GM23338 (cell line): ENCODE data around the gene PQBP1. TPM values are rescaled to one million over a fixed set of nuclear protein-coding genes. Genes with fewer than 3 reads are reported as not detected.

Experiments used
- ATAC-seq: fragments of 200-7000 bp; cut with Tn5 transposase; 3 replicates; pipeline ENCODE4 v1.9.1; 2020
- DNase-seq: peaks from one replicate; pipeline ENCODE4 v3.0.0-alpha.2; 2015; ENCODE audit warnings: low spot score
- H2AFZ ChIP-seq: fragments of 200-600 bp; sonication (generic); 2 replicates; pipeline ENCODE4 v1.8.0; 2016; ENCODE audit warnings: antibody characterized with exemption, mild to moderate bottlenecking, moderate library complexity
- H3F3A ChIP-seq: fragments of 200-600 bp; sonication (generic); replicated peaks from 2 replicates; pipeline ENCODE4 v1.8.0; 2017; ENCODE audit warnings: antibody characterized with exemption, mixed run types, low read depth
- H3K27ac ChIP-seq: fragments of 200-600 bp; sonication (generic); 2 replicates; pipeline ENCODE4 v1.6.1; 2016; ENCODE audit warnings: low read depth
- H3K27me3 ChIP-seq: fragments of 200-600 bp; sonication (generic); 2 replicates; pipeline ENCODE4 v1.8.0; 2016; ENCODE audit warnings: mild to moderate bottlenecking, mixed run types, moderate library complexity; ENCODE audit not compliant: insufficient read depth
- H3K36me3 ChIP-seq: fragments of 200-600 bp; sonication (generic); 2 replicates; pipeline ENCODE4 v1.8.0; 2016; ENCODE audit warnings: mild to moderate bottlenecking; ENCODE audit not compliant: insufficient read depth
- H3K4me1 ChIP-seq: fragments of 200-600 bp; sonication (generic); 2 replicates; pipeline ENCODE4 v1.8.0; 2016; ENCODE audit warnings: mild to moderate bottlenecking, moderate library complexity; ENCODE audit not compliant: insufficient read depth
- H3K4me2 ChIP-seq: fragments of 200-600 bp; sonication (generic); 2 replicates; pipeline ENCODE4 v1.7.1; 2017; ENCODE audit warnings: mixed run types
- H3K4me3 ChIP-seq: fragments of 200-600 bp; sonication (generic); 2 replicates; pipeline ENCODE4 v1.6.1; 2016; ENCODE audit warnings: mixed run types
- H3K79me2 ChIP-seq: fragments of 200-600 bp; sonication (generic); replicated peaks from 2 replicates; pipeline ENCODE4 v1.8.0; 2017; ENCODE audit warnings: mild to moderate bottlenecking; ENCODE audit not compliant: insufficient read depth
- H3K9me2 ChIP-seq: fragments of 200-600 bp; sonication (generic); 2 replicates; pipeline ENCODE4 v1.8.0; 2017; ENCODE audit not compliant: insufficient read depth
- H4K20me1 ChIP-seq: fragments of 200-600 bp; sonication (generic); replicated peaks from 2 replicates; pipeline ENCODE4 v1.8.0; 2017; ENCODE audit warnings: mild to moderate bottlenecking; ENCODE audit not compliant: insufficient read depth
- H3K27ac Mint-ChIP-seq: 2 replicates; pipeline ENCODE4 v1.8.0; 2020; ENCODE audit warnings: inconsistent platforms, mild to moderate bottlenecking, moderate library complexity, mixed read lengths
- H3K27me3 Mint-ChIP-seq: 3 replicates; pipeline ENCODE4 v1.8.0; 2022; ENCODE audit warnings: low read depth, mild to moderate bottlenecking, moderate library complexity, mixed read lengths, inconsistent platforms; ENCODE audit not compliant: insufficient read depth, poor library complexity
- H3K36me3 Mint-ChIP-seq: 3 replicates; pipeline ENCODE4 v1.8.0; 2021; ENCODE audit warnings: low read depth, mild to moderate bottlenecking, inconsistent platforms, moderate library complexity, mixed read lengths
- H3K4me1 Mint-ChIP-seq: 3 replicates; pipeline ENCODE4 v1.8.0; 2020; ENCODE audit warnings: mild to moderate bottlenecking, inconsistent platforms, mixed read lengths
- H3K4me3 Mint-ChIP-seq: 3 replicates; pipeline ENCODE4 v1.8.0; 2021; ENCODE audit warnings: moderate library complexity, mild to moderate bottlenecking, inconsistent platforms, mixed read lengths
- H3K9me3 Mint-ChIP-seq: 3 replicates; pipeline ENCODE4 v1.8.0; 2020; ENCODE audit warnings: moderate library complexity, mild to moderate bottlenecking, inconsistent platforms, mixed read lengths
- CREB1 ChIP-seq: fragments of 250-450 bp; sonication (Bioruptor Pico); IDR thresholded peaks from 2 replicates; pipeline ENCODE4 v1.5.0; 2020; ENCODE audit warnings: low read depth, mild to moderate bottlenecking, moderate library complexity
- EZH2 ChIP-seq: fragments of 200-600 bp; sonication (generic); IDR thresholded peaks from one replicate; pipeline ENCODE4 v1.8.0; 2017; ENCODE audit warnings: antibody characterized with exemption, mild to moderate bottlenecking, low read depth; ENCODE audit not compliant: unreplicated experiment
- JUNB ChIP-seq: IDR thresholded peaks from one replicate; pipeline ENCODE4 v1.6.1; 2016; ENCODE audit warnings: antibody characterized with exemption; ENCODE audit not compliant: unreplicated experiment
- STAT1 ChIP-seq: IDR thresholded peaks from one replicate; pipeline ENCODE4 v1.6.1; 2016; ENCODE audit warnings: antibody characterized with exemption; ENCODE audit not compliant: unreplicated experiment
- ZNF114 ChIP-seq: fragments of 250-450 bp; sonication (Bioruptor Pico); IDR thresholded peaks from 2 replicates; pipeline ENCODE4 v1.5.0; 2020; ENCODE audit warnings: mild to moderate bottlenecking, moderate library complexity
- ZNF331 ChIP-seq: fragments of 250-450 bp; sonication (Bioruptor Pico); IDR thresholded peaks from 2 replicates; pipeline ENCODE4 v1.5.0; 2020; ENCODE audit warnings: low read depth, mild to moderate bottlenecking, moderate library complexity
- ZNF462 ChIP-seq: fragments of 250-450 bp; sonication (Bioruptor Pico); IDR thresholded peaks from 2 replicates; pipeline ENCODE4 v1.5.0; 2020; ENCODE audit warnings: mild to moderate bottlenecking, moderate library complexity
- polyA plus RNA-seq: library from polyadenylated mRNA; unstranded; fragments of >200 nt; fragmentation: Nextera tagmentation; extraction: Ambion mirVana; gene quantifications from 2 replicates; pipeline ENCODE4 v1.2.1, GENCODE V29; 2016
- total RNA-seq: library from RNA; depleted of rRNA; stranded (reverse); fragments of >200 nt; shearing (Covaris generic); gene quantifications from 2 replicates; pipeline ENCODE4 v1.2.3, GENCODE V29; 2014
- TF ChIP-seq, protein P1 (sequence below): IDR thresholded peaks from one replicate; pipeline ENCODE4 v1.6.1; 2018; ENCODE audit warnings: antibody characterized with exemption; ENCODE audit not compliant: unreplicated experiment
- TF ChIP-seq, protein P2 (sequence below), 2 experiments: fragments of 200-600 bp in 1 of 2; sonication (generic) in 1 of 2; conservative IDR thresholded peaks; 2 replicates each; pipeline versions ENCODE4 v1.5.1 to v1.6.1; 2016 to 2017; ENCODE audit warnings: antibody characterized with exemption in 2 of 2, low read depth in 2 of 2, mild to moderate bottlenecking in 2 of 2, moderate library complexity in 1 of 2

PQBP1 gene
- total and polyA plus RNA-seq, 2 experiments from 2014 or later: 63.4 to 130 TPM

DNA sequence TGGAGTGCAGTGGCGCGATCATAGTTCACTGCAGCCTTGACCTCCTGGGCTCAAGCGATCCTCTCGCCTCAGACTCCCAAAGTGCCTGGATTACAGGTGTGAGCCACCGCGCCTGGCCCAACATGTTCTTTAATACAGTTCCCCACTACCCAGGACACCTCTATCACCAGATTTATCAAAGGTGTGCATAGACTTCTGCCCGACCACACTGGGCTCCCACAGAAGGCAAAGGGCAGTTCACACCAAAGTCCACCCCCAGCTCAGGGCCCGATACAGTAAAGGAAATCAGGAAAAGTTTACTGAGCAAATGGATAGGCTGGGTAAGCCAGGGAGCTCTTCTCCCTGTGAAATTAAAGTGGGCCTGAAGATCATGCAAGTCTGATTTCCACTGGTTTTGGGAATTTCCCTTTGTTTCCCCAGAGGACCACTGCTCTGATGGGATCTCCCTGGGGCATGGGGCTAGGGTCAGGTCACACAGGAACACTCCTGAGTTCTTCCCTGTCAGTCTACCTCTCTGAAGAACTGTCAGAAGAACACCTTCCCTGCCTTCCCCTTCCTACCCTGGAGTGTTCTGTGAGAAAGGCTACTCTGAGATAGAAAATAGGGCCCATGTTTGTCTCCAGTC, 38.8 kb downstream of the PQBP1 start:
- Histone ChIP-seq H3K79me2 (peaks cover 39% of the 10 kb centered on the region), H2AFZ (no peak overlapping the region), H4K20me1 (no peaks in the 10 kb centered on the region), H3K9me2 (no peaks in the 10 kb centered on the region), H3K4me3 (peak overlapping the region; percentile 38; the same call in 1 of the 2 replicates), H3K27me3 (no peaks in the 10 kb centered on the region), H3K27ac (peak overlapping the region; percentile 86), H3K4me2 (peak overlapping the region; percentile 63), H3F3A (no peaks in the 10 kb centered on the region), H3K4me1 (peaks cover 4% of the 10 kb centered on the region; the same call in 1 of the 2 replicates), H3K36me3 (no peaks in the 10 kb centered on the region)
- ATAC-seq (no peak), DNase-seq (no peak)
- Mint-ChIP-seq H3K4me3 (peak overlapping the region; percentile 43; the same call in 1 of the 3 replicates), H3K27me3 (peaks cover 13% of the 10 kb centered on the region), H3K36me3 (peaks cover 45% of the 10 kb centered on the region), H3K4me1 (peaks cover 32% of the 10 kb centered on the region), H3K9me3 (no peaks in the 10 kb centered on the region), H3K27ac (peak overlapping the region; percentile 83)
- TF ChIP-seq ZNF462 (no peak), ZNF114 (no peak), EZH2 (no peak), JUNB (no peak), STAT1 (no peak), CREB1 (no peak), ZNF331 (CRISPR knock-in tag) (no peak)
- TF ChIP-seq, protein P1, sequence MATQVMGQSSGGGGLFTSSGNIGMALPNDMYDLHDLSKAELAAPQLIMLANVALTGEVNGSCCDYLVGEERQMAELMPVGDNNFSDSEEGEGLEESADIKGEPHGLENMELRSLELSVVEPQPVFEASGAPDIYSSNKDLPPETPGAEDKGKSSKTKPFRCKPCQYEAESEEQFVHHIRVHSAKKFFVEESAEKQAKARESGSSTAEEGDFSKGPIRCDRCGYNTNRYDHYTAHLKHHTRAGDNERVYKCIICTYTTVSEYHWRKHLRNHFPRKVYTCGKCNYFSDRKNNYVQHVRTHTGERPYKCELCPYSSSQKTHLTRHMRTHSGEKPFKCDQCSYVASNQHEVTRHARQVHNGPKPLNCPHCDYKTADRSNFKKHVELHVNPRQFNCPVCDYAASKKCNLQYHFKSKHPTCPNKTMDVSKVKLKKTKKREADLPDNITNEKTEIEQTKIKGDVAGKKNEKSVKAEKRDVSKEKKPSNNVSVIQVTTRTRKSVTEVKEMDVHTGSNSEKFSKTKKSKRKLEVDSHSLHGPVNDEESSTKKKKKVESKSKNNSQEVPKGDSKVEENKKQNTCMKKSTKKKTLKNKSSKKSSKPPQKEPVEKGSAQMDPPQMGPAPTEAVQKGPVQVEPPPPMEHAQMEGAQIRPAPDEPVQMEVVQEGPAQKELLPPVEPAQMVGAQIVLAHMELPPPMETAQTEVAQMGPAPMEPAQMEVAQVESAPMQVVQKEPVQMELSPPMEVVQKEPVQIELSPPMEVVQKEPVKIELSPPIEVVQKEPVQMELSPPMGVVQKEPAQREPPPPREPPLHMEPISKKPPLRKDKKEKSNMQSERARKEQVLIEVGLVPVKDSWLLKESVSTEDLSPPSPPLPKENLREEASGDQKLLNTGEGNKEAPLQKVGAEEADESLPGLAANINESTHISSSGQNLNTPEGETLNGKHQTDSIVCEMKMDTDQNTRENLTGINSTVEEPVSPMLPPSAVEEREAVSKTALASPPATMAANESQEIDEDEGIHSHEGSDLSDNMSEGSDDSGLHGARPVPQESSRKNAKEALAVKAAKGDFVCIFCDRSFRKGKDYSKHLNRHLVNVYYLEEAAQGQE: no peak
- TF ChIP-seq, protein P2, sequence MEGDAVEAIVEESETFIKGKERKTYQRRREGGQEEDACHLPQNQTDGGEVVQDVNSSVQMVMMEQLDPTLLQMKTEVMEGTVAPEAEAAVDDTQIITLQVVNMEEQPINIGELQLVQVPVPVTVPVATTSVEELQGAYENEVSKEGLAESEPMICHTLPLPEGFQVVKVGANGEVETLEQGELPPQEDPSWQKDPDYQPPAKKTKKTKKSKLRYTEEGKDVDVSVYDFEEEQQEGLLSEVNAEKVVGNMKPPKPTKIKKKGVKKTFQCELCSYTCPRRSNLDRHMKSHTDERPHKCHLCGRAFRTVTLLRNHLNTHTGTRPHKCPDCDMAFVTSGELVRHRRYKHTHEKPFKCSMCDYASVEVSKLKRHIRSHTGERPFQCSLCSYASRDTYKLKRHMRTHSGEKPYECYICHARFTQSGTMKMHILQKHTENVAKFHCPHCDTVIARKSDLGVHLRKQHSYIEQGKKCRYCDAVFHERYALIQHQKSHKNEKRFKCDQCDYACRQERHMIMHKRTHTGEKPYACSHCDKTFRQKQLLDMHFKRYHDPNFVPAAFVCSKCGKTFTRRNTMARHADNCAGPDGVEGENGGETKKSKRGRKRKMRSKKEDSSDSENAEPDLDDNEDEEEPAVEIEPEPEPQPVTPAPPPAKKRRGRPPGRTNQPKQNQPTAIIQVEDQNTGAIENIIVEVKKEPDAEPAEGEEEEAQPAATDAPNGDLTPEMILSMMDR (conservative IDR thresholded peaks at IDR 0.05; ENCODE audit: low read depth in 2 of 2): no peak
